SK-N-SH treated with all-trans-retinoic acid at 6 μM for 48 hours (cell line): ENCODE data around the gene PCSK5.

ENCODE experiments used
- ARNTL ChIP-seq: fragments of 450-650 bp; formaldehyde crosslinking; IDR thresholded peaks from 2 replicates; pipeline ENCODE4 v1.5.0; 2020; ENCODE audit warnings: low read depth, mild to moderate bottlenecking, moderate library complexity, borderline replicate concordance
- CSDC2 ChIP-seq: fragments of 250-450 bp; sonication (Bioruptor Pico); IDR thresholded peaks from 2 replicates; pipeline ENCODE4 v1.5.0; 2020; ENCODE audit warnings: mild to moderate bottlenecking, moderate library complexity
- ESRRG ChIP-seq: fragments of 250-450 bp; sonication (Bioruptor Pico); IDR thresholded peaks from 2 replicates; pipeline ENCODE4 v1.6.1; 2021; ENCODE audit warnings: mild to moderate bottlenecking
- OSR1 ChIP-seq: fragments of 250-450 bp; sonication (Bioruptor Pico); IDR thresholded peaks from 2 replicates; pipeline ENCODE4 v1.8.0; 2022; ENCODE audit warnings: moderate library complexity, mild to moderate bottlenecking, inconsistent platforms
- TCF4 ChIP-seq: fragments of 250-450 bp; sonication (Bioruptor Pico); IDR thresholded peaks from 2 replicates; pipeline ENCODE4 v1.8.0; 2021; ENCODE audit warnings: mild to moderate bottlenecking, moderate library complexity, borderline replicate concordance
- TOX ChIP-seq: fragments of 250-450 bp; sonication (Bioruptor Pico); IDR thresholded peaks from 2 replicates; pipeline ENCODE4 v1.8.0; 2021; ENCODE audit warnings: mild to moderate bottlenecking, moderate library complexity, borderline replicate concordance
- TSHZ2 ChIP-seq: fragments of 250-450 bp; sonication (Bioruptor Pico); IDR thresholded peaks from 2 replicates; pipeline ENCODE4 v1.5.0; 2020; ENCODE audit warnings: mild to moderate bottlenecking, moderate library complexity
- ZC3H10 ChIP-seq: fragments of 250-450 bp; sonication (Bioruptor Pico); IDR thresholded peaks from 2 replicates; pipeline ENCODE4 v1.5.1; 2021; ENCODE audit warnings: mild to moderate bottlenecking, moderate library complexity
- ZFP3 ChIP-seq: fragments of 250-450 bp; sonication (Bioruptor Pico); IDR thresholded peaks from 2 replicates; pipeline ENCODE4 v1.5.0; 2020; ENCODE audit warnings: mild to moderate bottlenecking, moderate library complexity
- ZFP30 ChIP-seq: fragments of 450-650 bp; formaldehyde crosslinking; IDR thresholded peaks from 2 replicates; pipeline ENCODE4 v1.5.0; 2022; ENCODE audit warnings: mild to moderate bottlenecking, moderate library complexity
- ZNF8 ChIP-seq: fragments of 450-650 bp; formaldehyde crosslinking; IDR thresholded peaks from 2 replicates; pipeline ENCODE4 v1.5.0; 2020; ENCODE audit warnings: mild to moderate bottlenecking, moderate library complexity
- TF ChIP-seq, protein P1 (sequence below): fragments of 250-450 bp; sonication (Bioruptor Pico); IDR thresholded peaks from 2 replicates; pipeline ENCODE4 v1.8.0; 2020; ENCODE audit warnings: mild to moderate bottlenecking, moderate library complexity, borderline replicate concordance

DNA sequence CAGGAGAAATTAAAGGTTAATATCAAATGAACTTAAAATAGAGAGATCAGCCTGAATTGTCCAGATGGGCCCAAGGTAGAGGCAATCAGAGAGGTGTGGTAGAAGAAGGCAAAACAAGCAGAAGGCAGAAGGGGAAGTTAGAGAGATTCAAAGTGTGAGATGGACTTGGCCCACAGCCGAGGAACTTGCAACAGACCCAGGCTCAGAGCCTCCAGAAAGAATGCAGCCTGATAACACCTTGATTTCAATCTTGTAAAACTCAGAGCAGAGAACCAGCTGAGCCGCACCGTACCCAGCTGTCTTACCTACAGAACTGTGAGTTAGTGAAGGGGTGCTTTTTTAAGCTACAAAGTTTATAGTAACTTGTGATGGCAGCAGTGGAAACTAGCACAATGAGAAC is 312.9 kb downstream of the PCSK5 start:
- TF ChIP-seq ZNF8 (no peak), ZFP30 (CRISPR knock-in tag) (no peak), OSR1 (CRISPR knock-in tag) (no peak), TOX (no peak), TCF4 (CRISPR knock-in tag) (no peak), CSDC2 (CRISPR knock-in tag) (no peak), ZC3H10 (CRISPR knock-in tag) (no peak), TSHZ2 (CRISPR knock-in tag) (no peak), ZFP3 (no peak), ESRRG (no peak), ARNTL (no peak)
- TF ChIP-seq, protein P1, sequence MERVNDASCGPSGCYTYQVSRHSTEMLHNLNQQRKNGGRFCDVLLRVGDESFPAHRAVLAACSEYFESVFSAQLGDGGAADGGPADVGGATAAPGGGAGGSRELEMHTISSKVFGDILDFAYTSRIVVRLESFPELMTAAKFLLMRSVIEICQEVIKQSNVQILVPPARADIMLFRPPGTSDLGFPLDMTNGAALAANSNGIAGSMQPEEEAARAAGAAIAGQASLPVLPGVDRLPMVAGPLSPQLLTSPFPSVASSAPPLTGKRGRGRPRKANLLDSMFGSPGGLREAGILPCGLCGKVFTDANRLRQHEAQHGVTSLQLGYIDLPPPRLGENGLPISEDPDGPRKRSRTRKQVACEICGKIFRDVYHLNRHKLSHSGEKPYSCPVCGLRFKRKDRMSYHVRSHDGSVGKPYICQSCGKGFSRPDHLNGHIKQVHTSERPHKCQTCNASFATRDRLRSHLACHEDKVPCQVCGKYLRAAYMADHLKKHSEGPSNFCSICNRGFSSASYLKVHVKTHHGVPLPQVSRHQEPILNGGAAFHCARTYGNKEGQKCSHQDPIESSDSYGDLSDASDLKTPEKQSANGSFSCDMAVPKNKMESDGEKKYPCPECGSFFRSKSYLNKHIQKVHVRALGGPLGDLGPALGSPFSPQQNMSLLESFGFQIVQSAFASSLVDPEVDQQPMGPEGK (CRISPR knock-in tag) = no peak
